Vagina (tissue), 2 donors: ENCODE results near the gene TENM4.

Experiments used
- POLR2A ChIP-seq, 2 donors: fragments of 450-650 bp; IDR thresholded peaks; one replicate each; pipeline ENCODE4 v1.6.1; 2017; ENCODE audit warnings: antibody characterized with exemption in 2 of 2, mild to moderate bottlenecking in 2 of 2, moderate library complexity in 2 of 2
- TF ChIP-seq, protein P1 (sequence below), 3 experiments: fragments of 450-650 bp in 2 of 3; fragments of 200-600 bp in 1 of 3; sonication (generic) in 1 of 3; IDR thresholded peaks; one replicate each; pipeline ENCODE4 v1.5.1; 2017 to 2019; ENCODE audit warnings: antibody characterized with exemption in 3 of 3, mild to moderate bottlenecking in 2 of 3, moderate library complexity in 2 of 3

DNA sequence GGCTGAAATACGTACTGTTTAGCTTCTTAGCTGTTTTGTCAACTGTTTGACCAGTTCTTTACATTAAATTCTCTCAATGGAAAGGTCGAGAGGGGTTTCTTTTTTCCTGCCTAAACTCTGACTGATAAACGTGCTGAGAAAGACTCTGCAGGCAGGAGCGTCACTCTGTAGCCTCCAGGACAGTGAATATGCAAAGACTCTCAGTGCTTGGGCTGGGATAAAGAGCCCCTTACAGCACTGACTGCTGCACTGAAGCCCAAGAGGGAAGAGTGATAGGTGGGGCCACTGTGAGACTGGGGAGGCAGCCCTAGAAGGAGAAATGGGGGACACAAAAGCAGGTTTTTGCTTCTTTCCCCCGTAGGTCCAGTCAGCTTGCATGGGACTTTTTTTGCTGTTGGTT lies 213.5 kb downstream of the TENM4 start:
- TF ChIP-seq, protein P1, sequence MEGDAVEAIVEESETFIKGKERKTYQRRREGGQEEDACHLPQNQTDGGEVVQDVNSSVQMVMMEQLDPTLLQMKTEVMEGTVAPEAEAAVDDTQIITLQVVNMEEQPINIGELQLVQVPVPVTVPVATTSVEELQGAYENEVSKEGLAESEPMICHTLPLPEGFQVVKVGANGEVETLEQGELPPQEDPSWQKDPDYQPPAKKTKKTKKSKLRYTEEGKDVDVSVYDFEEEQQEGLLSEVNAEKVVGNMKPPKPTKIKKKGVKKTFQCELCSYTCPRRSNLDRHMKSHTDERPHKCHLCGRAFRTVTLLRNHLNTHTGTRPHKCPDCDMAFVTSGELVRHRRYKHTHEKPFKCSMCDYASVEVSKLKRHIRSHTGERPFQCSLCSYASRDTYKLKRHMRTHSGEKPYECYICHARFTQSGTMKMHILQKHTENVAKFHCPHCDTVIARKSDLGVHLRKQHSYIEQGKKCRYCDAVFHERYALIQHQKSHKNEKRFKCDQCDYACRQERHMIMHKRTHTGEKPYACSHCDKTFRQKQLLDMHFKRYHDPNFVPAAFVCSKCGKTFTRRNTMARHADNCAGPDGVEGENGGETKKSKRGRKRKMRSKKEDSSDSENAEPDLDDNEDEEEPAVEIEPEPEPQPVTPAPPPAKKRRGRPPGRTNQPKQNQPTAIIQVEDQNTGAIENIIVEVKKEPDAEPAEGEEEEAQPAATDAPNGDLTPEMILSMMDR (IDR thresholded peaks at IDR 0.05) = no peak
- TF ChIP-seq POLR2A (IDR thresholded peaks at IDR 0.05) = no peak
